Smooth muscle cell of the coronary artery (primary cell): ENCODE results near the gene ZNF772. TPM values are rescaled to one million over a fixed set of nuclear protein-coding genes. Genes with fewer than 3 reads are reported as not detected.

ENCODE experiments used
- total RNA-seq: library from RNA; depleted of rRNA; stranded (reverse); fragments of >200 nt; gene quantifications from 2 replicates; pipeline ENCODE4 v1.2.3, GENCODE V29; 2014; ENCODE audit warnings: low replicate concordance

The ZNF772 gene
- 13.1 and 25.6 TPM in 2 replicates for total RNA-seq

GRCh38 chr19:57477191-57478008 is at the start of gene ZNF772:
TSS of gene ZNF772 (minus strand) at chr19:57477566. CDS start at chr19:57477309, 257 bp downstream.

GRCh38 chr19:57499680-57500395 is 22.5 kb upstream of the ZNF772 start, which contains the start of gene ZNF773:
TSS of gene ZNF773 (plus strand) at chr19:57499938. CDS start at chr19:57500081, 143 bp downstream.

GRCh38 chr19:57487477-57488298 is 10.3 kb upstream of the ZNF772 start, which contains the start of gene ZNF419:
TSS of gene ZNF419 (plus strand) at chr19:57487750. CDS start at chr19:57487951, 201 bp downstream.

GRCh38 chr19:57435062-57435978 is 42.0 kb downstream of the ZNF772 start, which contains the start of gene ZNF749:
TSS of gene ZNF749 (plus strand) at chr19:57435325. CDS start at chr19:57435579, 254 bp downstream.

Other genes starting within 250 kb of the ZNF772 start
- 0.35 and 0.98 TPM in 2 replicates for gene AURKC, start 246.5 kb downstream of the ZNF772 start, total RNA-seq
- gene ZNF805, start 236.9 kb downstream of the ZNF772 start, total RNA-seq, result 22.8 and 38.7 TPM in 2 replicates
- gene ZNF460, start 197.1 kb downstream of the ZNF772 start, total RNA-seq, result 68.6 and 96.9 TPM in 2 replicates
- 6.7 and 9.3 TPM in 2 replicates for gene ZNF543, start 157.1 kb downstream of the ZNF772 start, total RNA-seq
- 9.2 and 10.5 TPM in 2 replicates for gene ZNF304, start 126.3 kb downstream of the ZNF772 start, total RNA-seq
- 10.7 and 16.0 TPM in 2 replicates for gene TRAPPC2B, start 114.0 kb downstream of the ZNF772 start, total RNA-seq
- 4.3 and 10.6 TPM in 2 replicates for gene ZNF547, start 114.0 kb downstream of the ZNF772 start, total RNA-seq
- gene ZNF548, start 87.7 kb downstream of the ZNF772 start, total RNA-seq, result 19.0 and 23.7 TPM in 2 replicates
- gene ZNF17, start 66.4 kb downstream of the ZNF772 start, total RNA-seq, result 9.1 and 18.1 TPM in 2 replicates
- 8.2 and 17.4 TPM in 2 replicates for gene ZNF749, start 42.2 kb downstream of the ZNF772 start, total RNA-seq
- gene VN1R1, start 20.4 kb downstream of the ZNF772 start, total RNA-seq, result 0.23 and 0.30 TPM in 2 replicates
- gene ZNF419, start 10.2 kb upstream of the ZNF772 start, total RNA-seq, result 8.2 and 23.2 TPM in 2 replicates
- gene ZNF773, start 22.4 kb upstream of the ZNF772 start, total RNA-seq, result 9.1 and 27.1 TPM in 2 replicates
- 4.1 and 9.5 TPM in 2 replicates for gene ZNF549, start 49.8 kb upstream of the ZNF772 start, total RNA-seq
- gene ZNF550, start 82.3 kb upstream of the ZNF772 start, total RNA-seq, result 5.0 and 10.6 TPM in 2 replicates
- gene ZNF416, start 101.3 kb upstream of the ZNF772 start, total RNA-seq, result 4.8 and 6.3 TPM in 2 replicates
- gene ZIK1, start 106.6 kb upstream of the ZNF772 start, total RNA-seq, result 4.6 and 11.3 TPM in 2 replicates
- gene ZNF530, start 122.3 kb upstream of the ZNF772 start, total RNA-seq, result 0.70 and 4.1 TPM in 2 replicates
- 12.3 and 25.0 TPM in 2 replicates for gene ZNF134, start 136.7 kb upstream of the ZNF772 start, total RNA-seq
- gene ZNF211, start 155.6 kb upstream of the ZNF772 start, total RNA-seq, result 10.9 and 13.9 TPM in 2 replicates
- not detected in 2 replicates for gene ZSCAN4, start 191.4 kb upstream of the ZNF772 start, total RNA-seq
- gene ZNF551, start 204.4 kb upstream of the ZNF772 start, total RNA-seq, result 4.0 and 7.0 TPM in 2 replicates
- gene ZNF154, start 231.6 kb upstream of the ZNF772 start, total RNA-seq, result 4.4 and 4.9 TPM in 2 replicates